ENCODE data around the gene CCDC81.

DNA sequence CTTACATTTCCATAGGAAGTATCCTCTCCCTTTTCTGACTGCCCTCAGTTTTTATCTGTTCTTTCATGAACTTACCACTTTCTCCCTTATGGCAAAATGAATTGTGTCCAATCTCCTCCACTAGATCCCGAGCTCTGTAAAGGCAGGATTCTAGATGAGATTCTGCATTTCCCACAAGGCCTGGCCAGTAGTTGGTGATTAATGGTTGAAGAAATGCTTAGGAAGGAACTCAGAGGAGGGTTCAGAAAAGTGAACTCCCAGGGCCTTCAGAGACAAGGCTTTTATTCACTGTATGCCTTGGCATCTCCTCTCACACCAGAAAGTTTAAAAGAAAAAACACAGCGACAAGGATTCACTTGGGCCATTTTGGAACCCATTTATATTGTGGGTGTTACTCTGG, 66.2 kb downstream of the CCDC81 start:
- TF ChIP-seq, protein P1, sequence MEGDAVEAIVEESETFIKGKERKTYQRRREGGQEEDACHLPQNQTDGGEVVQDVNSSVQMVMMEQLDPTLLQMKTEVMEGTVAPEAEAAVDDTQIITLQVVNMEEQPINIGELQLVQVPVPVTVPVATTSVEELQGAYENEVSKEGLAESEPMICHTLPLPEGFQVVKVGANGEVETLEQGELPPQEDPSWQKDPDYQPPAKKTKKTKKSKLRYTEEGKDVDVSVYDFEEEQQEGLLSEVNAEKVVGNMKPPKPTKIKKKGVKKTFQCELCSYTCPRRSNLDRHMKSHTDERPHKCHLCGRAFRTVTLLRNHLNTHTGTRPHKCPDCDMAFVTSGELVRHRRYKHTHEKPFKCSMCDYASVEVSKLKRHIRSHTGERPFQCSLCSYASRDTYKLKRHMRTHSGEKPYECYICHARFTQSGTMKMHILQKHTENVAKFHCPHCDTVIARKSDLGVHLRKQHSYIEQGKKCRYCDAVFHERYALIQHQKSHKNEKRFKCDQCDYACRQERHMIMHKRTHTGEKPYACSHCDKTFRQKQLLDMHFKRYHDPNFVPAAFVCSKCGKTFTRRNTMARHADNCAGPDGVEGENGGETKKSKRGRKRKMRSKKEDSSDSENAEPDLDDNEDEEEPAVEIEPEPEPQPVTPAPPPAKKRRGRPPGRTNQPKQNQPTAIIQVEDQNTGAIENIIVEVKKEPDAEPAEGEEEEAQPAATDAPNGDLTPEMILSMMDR (IDR thresholded peaks at IDR 0.05; ENCODE audit: insufficient read depth, low read length) = no peak
- TF ChIP-seq POLR2AphosphoS5 (IDR thresholded peaks at IDR 0.05; ENCODE audit: low read depth) = no peak
